Hematopoietic multipotent progenitor cell (in vitro differentiated cells): ENCODE measurements around the gene FNIP2. TPM values are rescaled to one million over a fixed set of nuclear protein-coding genes. Genes with fewer than 3 reads are reported as not detected.
"Not testable (repeated sequence)": the region's sequence is repeated elsewhere in the genome, so short reads cannot be mapped to it uniquely, and the experiment has no call there.

Experiments
- DNase-seq, 3 donors: peaks; one replicate each; pipeline ENCODE4 v3.0.0-alpha.2; 2011 to 2015; ENCODE audit warnings: low read depth in 2 of 3, low spot score in 2 of 3
- total RNA-seq: library from RNA; depleted of rRNA; stranded (reverse); fragments of >200 nt; gene quantifications from one replicate; pipeline ENCODE4 v1.2.3, GENCODE V29; 2012

FNIP2 gene
- total RNA-seq, 1 donor, result 9.4 TPM

- no peak for DNase-seq
These were observed 19.7 kb downstream of the FNIP2 start for GRCh38 chr4:158788516-158788915.

- no peak for DNase-seq
These were observed 21.0 kb downstream of the FNIP2 start for GRCh38 chr4:158789853-158790252.

- DNase-seq, result no peak
These were observed 24.2 kb downstream of the FNIP2 start for GRCh38 chr4:158793021-158793420.

DNA sequence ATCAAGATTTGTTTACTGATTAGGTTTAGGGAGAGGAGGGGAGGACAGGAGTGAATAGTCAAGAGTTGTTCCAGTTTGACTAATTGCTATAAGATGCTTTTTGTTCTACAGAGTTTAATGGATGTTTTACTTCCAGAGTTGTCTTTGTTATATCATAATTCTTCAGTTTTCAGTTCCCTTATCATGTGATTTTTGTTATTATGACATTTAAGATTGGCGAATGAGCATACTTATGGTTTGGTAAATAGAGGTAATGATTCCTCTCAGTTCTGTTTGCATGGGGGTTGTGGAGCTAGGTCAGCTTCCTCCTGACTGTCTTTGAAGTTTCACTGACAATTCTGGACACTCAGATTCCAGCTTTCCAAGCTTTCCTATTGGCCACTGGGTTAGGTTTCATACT, 24.6 kb downstream of the FNIP2 start:
- not testable (repeated sequence) for DNase-seq

DNA sequence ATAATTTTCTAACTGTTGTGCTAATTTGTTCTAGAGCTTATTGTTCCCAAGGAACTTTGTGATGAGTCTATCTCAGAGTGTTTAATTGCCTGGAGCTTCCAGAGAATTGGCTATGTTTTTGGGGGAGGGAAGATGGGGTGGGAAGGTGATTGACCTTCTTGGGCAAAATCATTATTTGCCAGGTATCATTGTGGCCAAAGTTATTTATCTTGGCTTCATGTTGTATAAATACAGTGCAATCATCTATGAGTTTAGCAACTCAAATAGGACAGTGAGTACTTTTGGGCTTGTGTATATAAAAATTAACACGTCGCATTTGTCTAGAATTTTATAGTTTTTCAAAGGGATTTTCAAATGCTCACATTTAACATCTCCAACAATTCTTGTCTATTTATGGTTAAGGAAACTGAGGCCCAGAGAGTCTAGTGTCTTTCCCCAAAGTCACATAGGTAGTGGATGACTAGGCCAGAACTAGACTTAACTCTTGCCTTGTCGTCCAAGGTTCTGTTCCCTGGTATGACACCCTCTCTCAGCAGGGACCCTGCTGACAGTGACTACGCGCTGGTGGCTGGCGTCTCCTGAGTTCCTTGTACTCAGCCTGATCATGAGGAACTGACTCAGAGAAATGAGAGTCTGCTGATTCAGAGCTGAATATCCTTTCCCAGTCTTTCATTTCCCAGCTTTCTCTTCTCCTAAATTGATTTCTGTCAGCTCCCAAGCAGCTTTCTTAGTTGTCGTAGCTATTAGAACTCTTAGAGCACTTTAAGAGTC, 27.7 kb downstream of the FNIP2 start:
- DNase-seq, result no peak

DNA sequence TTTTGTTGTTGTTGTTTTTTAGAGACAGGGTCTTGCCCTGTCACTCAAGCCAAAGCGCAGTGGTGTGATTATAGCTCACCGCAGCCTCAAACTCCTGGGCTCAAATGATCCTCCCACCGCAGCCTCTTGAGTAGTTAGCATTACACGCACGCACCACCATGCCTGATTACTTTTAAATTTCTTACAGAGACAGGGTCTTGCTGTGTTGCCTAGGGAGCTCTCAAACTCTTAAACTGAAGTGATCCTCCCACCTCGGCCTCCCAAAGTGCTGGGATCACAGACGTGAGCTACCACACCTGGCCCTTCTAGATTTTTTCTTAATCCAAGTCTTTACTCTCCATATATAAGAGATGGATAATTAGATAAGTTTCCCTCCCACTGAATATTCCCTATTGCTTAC, 29.2 kb downstream of the FNIP2 start:
- no peak for DNase-seq

GRCh38 chr4:158799013-158799770, 30.4 kb downstream of the FNIP2 start:
- no peak for DNase-seq

- DNase-seq, result no peak
These were observed 31.0 kb downstream of the FNIP2 start for GRCh38 chr4:158799856-158800255.

- DNase-seq, result no peak
These were observed 32.2 kb downstream of the FNIP2 start for GRCh38 chr4:158801066-158801465.

GRCh38 chr4:158801677-158802076, 32.9 kb downstream of the FNIP2 start:
- no peak for DNase-seq

DNA sequence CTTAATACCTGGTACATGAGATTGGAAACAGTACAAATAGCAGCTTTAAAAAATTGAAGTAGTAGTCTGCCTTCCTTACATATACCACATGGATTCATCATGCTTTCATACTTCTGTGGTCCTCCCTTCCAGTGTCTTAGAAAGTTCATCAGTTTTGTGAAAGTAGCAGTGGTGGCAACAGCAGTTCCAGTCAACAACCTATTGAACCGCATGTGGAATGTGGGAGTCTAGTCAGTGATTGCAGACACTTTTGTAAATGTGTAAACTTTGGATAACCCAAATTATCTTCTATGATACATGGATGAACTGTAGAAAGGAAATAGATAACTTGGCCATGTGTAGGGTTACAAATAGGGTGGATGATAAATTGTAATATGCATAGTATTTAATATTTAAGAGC, 34.1 kb downstream of the FNIP2 start:
- no peak for DNase-seq

DNA sequence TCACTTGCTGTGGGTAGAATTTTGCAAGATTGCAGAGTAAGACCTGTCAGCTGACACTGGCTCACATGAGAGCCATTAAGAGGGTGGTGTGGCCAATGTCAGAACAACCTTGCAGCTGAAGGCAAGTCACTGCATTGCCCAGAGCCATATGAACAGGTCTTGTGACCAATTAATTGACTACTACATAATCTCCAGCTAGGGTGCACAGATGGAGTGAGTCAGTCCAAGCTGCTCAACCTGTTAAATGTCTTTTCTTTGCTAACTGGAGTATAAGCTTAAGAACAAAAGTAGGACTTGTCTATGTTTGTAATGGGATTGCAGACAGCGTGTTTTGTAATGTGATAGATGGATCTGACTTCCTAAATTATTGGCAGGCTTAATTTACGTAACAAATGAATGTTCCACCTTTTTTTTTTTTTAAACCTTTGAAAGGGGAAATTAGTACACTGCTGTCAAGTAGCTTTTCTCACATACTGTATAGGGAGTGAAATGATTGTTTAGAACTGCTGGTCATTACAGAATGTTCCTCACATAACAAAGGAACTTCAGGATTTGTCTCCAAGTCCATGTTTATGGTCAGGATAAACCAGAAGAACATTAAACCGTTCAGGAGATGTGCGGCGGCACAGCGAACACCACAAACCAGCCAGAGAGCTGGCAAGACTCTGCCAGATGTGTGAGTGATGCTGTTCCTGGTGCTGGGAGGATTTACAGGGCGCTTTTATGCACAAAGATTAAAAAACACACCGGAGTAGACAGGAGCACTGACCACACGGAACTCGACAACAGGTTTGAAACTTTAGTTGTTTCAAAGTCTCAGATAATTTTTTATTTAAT, 37.0 kb downstream of the FNIP2 start:
- no peak for DNase-seq

- DNase-seq, result peak in 1 of 3 donors; percentile 51
These were observed 38.9 kb downstream of the FNIP2 start for GRCh38 chr4:158807691-158808090.

- DNase-seq, result no peak
These were observed 39.6 kb downstream of the FNIP2 start for GRCh38 chr4:158808399-158808798.

GRCh38 chr4:158809208-158809607, 40.4 kb downstream of the FNIP2 start:
- DNase-seq, result not testable (repeated sequence)

GRCh38 chr4:158809611-158810486, 41.0 kb downstream of the FNIP2 start:
- DNase-seq, result peak in 2 of 3 donors; percentile 78 to 90

- no peak for DNase-seq
These were observed 41.8 kb downstream of the FNIP2 start for GRCh38 chr4:158810487-158811215.

GRCh38 chr4:158811216-158811540, 42.4 kb downstream of the FNIP2 start:
- DNase-seq, result peak in 1 of 3 donors; percentile 39

DNA sequence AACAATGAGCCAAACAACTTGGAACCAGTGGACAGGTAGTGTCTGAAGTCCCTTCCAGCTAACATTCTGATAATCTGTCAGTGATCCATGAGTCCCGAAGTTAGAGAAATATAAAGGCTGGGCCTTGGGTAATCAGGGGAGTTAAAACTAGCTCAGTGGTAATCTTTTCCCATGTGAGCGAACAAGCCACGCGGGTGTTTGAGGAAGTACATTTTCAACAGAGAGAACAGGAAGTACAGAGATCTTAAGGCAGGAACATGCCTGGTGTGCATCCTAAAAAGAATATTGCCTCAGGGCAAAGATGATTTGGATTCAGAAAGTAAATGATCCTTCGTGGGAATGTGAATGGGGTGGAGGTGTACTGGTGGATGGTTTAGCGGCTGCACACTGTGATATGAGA, 42.9 kb downstream of the FNIP2 start:
- DNase-seq, result peak in 1 of 3 donors; percentile 76

DNA sequence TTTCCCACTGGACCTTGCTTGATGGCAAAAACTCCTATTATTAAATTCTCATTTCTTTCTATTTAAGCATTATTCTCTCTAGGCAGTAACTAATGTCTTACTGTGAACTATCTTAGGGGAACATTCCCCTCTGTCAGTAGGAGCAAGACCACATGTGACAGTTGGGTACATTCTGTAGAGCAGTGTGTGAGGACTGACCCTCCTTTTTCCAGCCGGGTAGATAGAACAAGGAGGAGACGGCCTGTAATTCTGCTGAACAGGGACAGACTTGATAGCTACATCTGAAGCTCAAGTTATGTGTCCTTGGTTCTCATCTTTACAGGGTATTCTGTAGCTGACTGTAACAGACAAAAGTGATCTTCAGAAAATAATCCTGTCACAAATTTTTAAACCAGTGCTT, 43.3 kb downstream of the FNIP2 start:
- no peak for DNase-seq
